NCI-H2196 (cell line): Measurements from ENCODE around the gene ELP5.

Experiments
- DNase-seq: peaks from one replicate; lab custom pipeline; 2025; ENCODE audit not compliant: unreplicated experiment; lab: John Stamatoyannopoulos, UW

Gene ELP5

DNA sequence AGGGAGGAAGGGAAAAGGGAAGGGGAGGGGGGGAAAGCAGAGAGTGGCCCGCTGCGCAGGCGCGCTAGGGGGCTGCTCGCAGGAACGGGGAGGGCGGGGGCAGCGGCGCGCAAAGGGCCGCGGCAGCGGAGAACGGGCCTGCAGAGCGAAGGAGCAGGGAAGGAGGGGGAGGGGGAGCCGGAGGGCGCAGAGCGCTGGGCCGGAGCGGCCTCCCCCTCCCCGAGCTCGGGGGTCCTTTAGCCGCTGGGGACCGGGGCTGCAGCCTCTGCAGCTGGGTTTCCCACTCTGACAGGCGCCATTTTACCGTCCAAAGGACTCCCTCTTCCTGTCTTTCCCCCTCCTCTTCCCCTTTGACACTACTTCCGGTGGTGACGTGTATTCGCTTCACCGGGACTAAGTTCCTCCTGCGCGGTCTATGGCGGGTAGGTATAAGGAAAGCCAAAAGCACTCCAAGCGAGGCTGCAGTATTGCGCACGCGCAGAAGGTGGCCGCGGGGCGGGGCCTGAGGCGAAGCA is 297 bp upstream of the ELP5 start, which contains the start of gene CTDNEP1:
CTDNEP1 (minus strand) TSS at position 74 of the 515 bp plus-strand sequence. CDS start 438 bp downstream, outside the sequence.
- DNase-seq, result peak; percentile 92

GRCh38 chr17:7253082-7253481 is 1.1 kb downstream of the ELP5 start:
- DNase-seq, result no peak

DNA sequence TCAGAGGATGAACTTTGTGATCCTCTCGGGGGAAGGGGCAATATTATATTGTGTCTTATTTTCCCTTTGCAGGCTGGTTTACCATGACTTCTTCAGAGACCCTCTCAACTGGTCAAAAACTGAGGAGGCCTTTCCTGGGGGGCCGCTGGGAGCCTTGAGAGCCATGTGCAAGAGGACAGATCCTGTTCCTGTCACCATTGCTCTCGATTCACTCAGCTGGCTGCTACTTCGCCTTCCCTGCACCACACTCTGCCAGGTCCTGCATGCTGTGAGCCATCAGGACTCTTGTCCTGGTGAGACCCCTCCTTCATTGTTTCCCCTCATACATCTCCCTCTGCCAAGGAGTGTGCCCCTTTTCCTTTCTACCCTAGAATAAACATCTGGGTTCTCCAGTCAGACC is 2.5 kb downstream of the ELP5 start:
- DNase-seq, result no peak

- no peak for DNase-seq
Measured at GRCh38 chr17:7256766-7257456, 4.9 kb downstream of the ELP5 start.

DNA sequence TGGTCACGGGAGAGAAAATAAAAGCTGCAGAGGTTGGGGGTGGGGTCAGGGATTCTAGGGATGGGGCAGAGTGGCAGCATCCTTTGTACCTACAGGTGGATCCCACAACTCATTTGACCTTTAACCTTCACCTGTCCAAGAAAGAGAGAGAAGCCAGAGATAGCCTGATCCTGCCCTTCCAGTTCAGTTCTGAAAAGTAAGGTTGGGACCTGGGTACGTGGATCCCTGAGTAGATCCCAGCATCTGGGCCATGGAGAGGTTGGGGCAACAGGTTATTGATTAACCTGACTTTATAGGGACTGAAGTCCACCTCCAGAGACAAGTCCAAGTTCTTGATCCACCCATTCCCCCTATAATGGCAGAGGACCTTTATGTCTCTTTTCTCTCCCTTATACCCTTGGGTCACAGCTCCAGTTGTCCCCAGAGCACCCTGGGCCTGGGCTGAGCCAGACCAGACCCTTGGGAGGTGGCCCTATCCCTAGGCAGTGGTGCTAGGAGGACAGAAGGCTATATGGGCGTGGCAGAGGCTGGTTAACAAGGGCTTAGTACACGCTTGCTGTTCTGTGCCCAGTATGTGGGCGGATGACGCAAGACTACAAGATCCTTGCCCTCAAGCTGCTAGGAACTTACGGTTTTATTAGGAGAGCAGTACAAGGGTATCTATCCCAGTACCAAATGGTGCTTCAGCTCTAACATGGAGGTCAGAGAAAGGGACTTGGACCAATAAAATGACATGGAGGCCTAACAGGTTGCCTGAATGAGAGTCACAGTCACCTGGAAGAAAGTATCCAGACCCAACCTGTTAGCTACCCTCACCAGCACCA is 6.9 kb downstream of the ELP5 start:
- DNase-seq, result no peak

GRCh38 chr17:7259555-7259889 is 7.5 kb downstream of the ELP5 start:
- no peak for DNase-seq

DNA sequence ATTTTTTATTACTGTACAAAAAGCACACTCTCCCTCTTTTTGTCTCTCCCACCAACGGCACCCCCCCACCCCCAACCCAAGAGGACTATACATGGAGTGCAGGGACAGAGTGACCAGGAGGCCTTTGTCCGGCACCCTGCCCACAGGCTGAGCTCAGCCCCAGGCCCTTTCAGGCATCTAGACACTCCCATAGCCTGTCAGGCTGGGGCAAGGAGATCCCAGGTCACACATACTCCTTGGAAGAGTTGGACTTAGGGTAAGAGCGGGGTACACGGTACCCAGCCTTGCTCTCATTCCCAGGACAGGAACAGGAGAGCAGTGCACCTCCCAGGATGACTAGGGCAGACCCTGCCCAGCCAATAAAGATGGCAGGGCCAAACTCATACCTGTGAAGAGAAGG is 8.1 kb downstream of the ELP5 start:
- no peak for DNase-seq

GRCh38 chr17:7260651-7261378 is 8.8 kb downstream of the ELP5 start:
- DNase-seq, result peak; percentile 44

DNA sequence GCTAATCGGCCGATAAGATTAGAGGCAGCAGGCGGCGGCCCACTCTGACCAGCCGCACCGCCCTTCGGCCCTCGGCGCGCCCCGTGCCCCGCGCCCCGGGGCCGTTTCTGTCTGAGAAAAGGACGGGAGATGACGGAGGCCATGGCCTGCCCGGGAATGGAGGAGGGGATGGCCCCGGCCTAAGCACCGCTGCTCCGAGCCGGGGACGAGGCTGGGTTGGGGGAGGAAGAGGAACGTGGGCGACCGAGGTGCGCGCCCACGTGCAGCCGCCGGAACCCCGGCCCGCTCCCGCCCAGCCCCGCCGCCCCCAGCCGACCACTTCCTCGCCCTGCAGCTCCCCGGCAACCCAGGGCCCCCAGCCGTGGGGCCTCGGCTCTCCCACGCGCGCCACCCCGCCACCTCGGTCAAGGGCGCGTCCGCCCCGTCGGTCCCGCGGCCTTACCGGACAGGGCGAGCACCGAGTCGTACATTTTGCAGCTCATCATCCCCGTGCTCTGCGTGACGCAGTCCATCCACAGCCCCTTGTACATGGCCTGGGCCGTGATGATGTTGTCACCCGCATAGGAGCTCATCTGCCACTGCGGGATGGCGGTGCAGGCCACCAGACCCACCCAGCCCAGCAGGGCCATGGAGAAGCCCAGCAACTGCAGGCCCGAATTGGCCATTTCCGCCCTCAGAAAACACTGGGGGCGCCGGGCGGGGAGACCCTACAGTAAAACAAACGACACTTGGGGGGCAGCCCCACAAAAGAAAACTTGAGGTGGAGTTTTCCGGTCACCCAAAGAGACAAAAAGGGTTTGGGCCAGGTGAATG is 9.6 kb downstream of the ELP5 start:
- no peak for DNase-seq

DNA sequence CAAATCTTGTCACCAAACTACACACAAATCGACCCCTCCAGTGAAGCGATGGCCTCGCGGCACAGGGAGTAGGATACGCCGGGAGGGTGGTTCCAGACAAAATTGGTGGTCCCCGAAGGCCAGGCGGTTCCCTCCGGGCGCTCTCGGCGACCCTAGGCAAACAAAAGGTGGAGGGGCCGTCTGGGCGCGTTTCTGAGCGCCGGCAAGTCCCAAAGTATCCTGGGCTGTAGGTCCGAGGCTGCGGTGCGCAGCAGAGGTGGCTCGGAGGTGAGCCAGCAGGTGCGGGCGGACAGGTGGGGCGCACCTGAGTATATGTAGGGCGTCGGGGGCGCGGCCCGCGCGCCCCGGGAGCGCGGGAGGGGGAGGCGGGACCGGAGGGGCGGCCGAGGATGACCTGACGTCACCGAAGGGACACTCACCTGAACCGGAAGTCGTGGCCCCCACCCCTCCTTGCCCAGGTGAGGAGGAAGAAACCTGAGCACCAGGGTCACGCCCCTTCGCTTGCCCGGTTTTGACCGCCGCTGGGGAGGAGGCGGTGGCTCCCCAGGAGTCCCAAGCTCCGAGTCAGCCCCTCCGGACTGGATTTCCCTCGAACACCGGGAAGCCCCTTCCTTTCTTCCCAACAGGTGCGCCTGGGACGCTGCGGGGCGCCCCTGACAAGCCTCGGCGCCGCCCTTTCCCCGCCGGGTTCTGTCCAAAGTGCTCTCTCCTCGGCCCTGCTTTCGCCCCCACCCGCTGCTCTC is 10.3 kb downstream of the ELP5 start, which contains the start of gene CLDN7:
CLDN7 (minus strand) TSS at position 287 of the 743 bp plus-strand sequence. CDS start 435 bp downstream, outside the sequence.
- DNase-seq, result peak; percentile 73

GRCh38 chr17:7262935-7263800 is 11.2 kb downstream of the ELP5 start:
- peak; percentile 35 for DNase-seq

- DNase-seq, result no peak
Measured at GRCh38 chr17:7263801-7264078, 11.7 kb downstream of the ELP5 start.

GRCh38 chr17:7266784-7267183 is 14.8 kb downstream of the ELP5 start:
- no peak for DNase-seq

GRCh38 chr17:7279448-7279847 is 27.4 kb downstream of the ELP5 start:
- DNase-seq, result no peak

DNA sequence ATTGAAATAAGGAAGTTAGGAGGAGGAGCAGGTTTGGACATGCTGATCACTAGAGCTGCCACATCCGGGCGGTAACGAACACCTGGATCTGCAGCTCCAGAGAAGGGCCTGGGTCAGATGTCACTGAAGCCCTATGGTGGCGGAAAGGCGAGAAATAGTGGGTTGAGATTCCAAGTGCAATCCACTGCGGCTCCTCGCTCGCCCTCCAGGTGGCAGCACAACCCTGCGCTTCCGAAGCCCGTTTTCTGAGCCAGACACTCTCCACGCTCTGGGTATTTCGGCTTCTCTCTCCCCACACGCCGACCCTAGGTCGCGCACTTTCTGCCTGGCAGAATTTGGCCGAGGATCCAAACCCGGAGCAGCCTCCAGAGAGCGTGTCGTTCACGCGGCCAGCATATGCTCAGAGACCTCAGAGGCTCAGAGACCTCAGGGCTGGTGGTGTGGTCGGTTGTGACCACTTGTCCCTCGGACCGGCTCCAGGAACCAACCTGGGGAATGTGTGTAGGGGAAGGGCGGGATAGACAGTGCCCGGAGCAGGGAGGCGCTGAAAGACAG is 28.6 kb downstream of the ELP5 start:
- DNase-seq, result peak; percentile 85

- peak; percentile 89 for DNase-seq
Measured at GRCh38 chr17:7281074-7281952, 29.3 kb downstream of the ELP5 start, which contains the start of gene SLC2A4. Gene SLC2A4, plus strand, starts transcription at chr17:7281718. Its CDS starts 217 bp downstream, at chr17:7281935.

GRCh38 chr17:7281953-7282751 is 30.1 kb downstream of the ELP5 start:
- no peak for DNase-seq
